Measurements from ENCODE around the gene EIPR1. TPM values are rescaled to one million over a fixed set of nuclear protein-coding genes. Genes with fewer than 3 reads are reported as not detected.
A peak's percentile ranks its signal among the peaks of the same experiment; 100 is the strongest.
"Not testable (repeated sequence)": the region's sequence is repeated elsewhere in the genome, so short reads cannot be mapped to it uniquely, and the experiment has no call there.

EIPR1 gene
- total RNA-seq, 1 donor from 2014 or later = 27.8 TPM

GRCh38 chr2:3199627-3200345 is 177.8 kb downstream of the EIPR1 start:
- Histone ChIP-seq H3K9ac (ENCODE audit: low read length) (no peak overlapping the region), H3K9me3 (ENCODE audit: insufficient read depth, low read depth, low read length) (no peaks in the 10 kb centered on the region), H2AFZ (ENCODE audit: low read depth, low read length) (no peak overlapping the region), H3K27ac (ENCODE audit: low read depth, low read length) (no peak overlapping the region), H4K20me1 (ENCODE audit: insufficient read depth, low read length) (peaks cover 11% of the 10 kb centered on the region), H3K27me3 (ENCODE audit: insufficient read depth, low read length) (no peaks in the 10 kb centered on the region), H3K4me3 (ENCODE audit: insufficient read depth, low read depth, low read length) (no peak overlapping the region), H3K79me2 (ENCODE audit: insufficient read depth, low read length) (no peaks in the 10 kb centered on the region), H3K4me1 (ENCODE audit: insufficient read depth, low read length) (peaks cover 7% of the 10 kb centered on the region), H3K4me2 (ENCODE audit: low read length) (peak overlapping the region; percentile 54), H3K36me3 (ENCODE audit: insufficient read depth, low read length) (peaks cover 3% of the 10 kb centered on the region)
- Mint-ChIP-seq H3K27ac (ENCODE audit: unreplicated experiment) (no peak overlapping the region), H3K9me3 (ENCODE audit: unreplicated experiment) (no peaks in the 10 kb centered on the region), H3K27me3 (ENCODE audit: low read depth, unreplicated experiment) (no peaks in the 10 kb centered on the region), H3K4me1 (ENCODE audit: low read depth, unreplicated experiment) (no peaks in the 10 kb centered on the region), H3K36me3 (ENCODE audit: low read depth, unreplicated experiment) (peaks cover 4% of the 10 kb centered on the region), H3K4me3 (ENCODE audit: unreplicated experiment) (no peak overlapping the region)
- TF ChIP-seq CTCF (IDR thresholded peaks at IDR 0.05; ENCODE audit: insufficient read depth, low read depth, low read length) (no peak), EZH2 (IDR thresholded peaks at IDR 0.05; ENCODE audit: insufficient read depth, low read length) (no peak)
- DNase-seq (ENCODE audit: low read depth) (no peak), FAIRE-seq (no peak)

DNA sequence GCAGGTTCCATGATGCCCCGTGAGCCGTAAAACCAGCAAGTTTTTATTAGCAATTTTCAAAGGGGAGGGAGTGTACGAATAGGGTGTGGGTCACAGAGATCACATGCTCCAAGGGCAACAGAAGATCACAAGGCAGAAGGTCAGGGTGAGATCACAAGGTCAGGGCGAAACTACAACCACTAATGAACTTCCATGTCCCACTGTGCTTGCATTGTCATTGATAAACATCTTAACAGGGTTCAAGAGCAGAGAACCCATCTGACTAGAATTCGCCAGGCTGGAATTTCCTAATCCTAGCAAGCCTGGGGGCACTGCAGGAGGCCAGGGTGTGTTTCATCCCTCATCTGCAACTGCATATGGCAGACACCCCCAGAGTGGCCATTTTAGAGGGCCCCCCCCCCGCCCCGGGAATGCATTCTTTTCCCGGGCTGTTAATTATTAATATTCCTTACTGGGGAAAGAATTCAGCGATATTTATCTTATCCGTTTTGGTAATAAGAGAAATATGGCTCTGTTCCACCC is 178.9 kb downstream of the EIPR1 start:
- not testable (repeated sequence) for H3K4me1 ChIP-seq (ENCODE audit: insufficient read depth, low read length); H3K36me3 ChIP-seq (ENCODE audit: insufficient read depth, low read length); H3K36me3 Mint-ChIP-seq (ENCODE audit: low read depth, unreplicated experiment); H3K9me3 ChIP-seq (ENCODE audit: insufficient read depth, low read depth, low read length); H3K27ac Mint-ChIP-seq (ENCODE audit: unreplicated experiment); H3K9me3 Mint-ChIP-seq (ENCODE audit: unreplicated experiment); H3K9ac ChIP-seq (ENCODE audit: low read length); H3K4me3 ChIP-seq (ENCODE audit: insufficient read depth, low read depth, low read length); H3K27ac ChIP-seq (ENCODE audit: low read depth, low read length); H3K4me1 Mint-ChIP-seq (ENCODE audit: low read depth, unreplicated experiment); FAIRE-seq; H2AFZ ChIP-seq (ENCODE audit: low read depth, low read length); H3K27me3 ChIP-seq (ENCODE audit: insufficient read depth, low read length); H3K27me3 Mint-ChIP-seq (ENCODE audit: low read depth, unreplicated experiment); H3K4me3 Mint-ChIP-seq (ENCODE audit: unreplicated experiment); H3K4me2 ChIP-seq (ENCODE audit: low read length); DNase-seq (ENCODE audit: low read depth); H3K79me2 ChIP-seq (ENCODE audit: insufficient read depth, low read length)
- peaks cover 11% of the 10 kb centered on the region for H4K20me1 ChIP-seq (ENCODE audit: insufficient read depth, low read length)

DNA sequence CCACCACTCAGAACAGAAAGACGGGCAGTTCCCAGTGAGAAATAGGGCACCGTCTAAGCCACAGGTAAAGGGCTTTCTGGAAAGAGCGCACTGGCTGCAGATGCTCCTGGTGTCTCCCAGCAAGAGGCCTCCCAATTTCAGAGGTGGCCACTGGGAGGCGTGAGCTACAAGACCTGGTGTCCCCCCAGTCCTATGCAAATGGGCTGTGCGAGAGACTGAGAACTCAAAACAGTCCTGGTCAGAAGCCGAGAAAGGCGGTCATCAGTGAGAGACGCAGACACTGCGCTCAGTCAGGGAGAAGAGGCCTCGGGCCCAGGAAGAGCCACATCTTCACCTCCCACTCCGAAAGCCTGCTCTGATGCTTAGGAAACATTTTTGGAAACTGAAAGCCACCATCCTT is 179.5 kb downstream of the EIPR1 start:
- no peak overlapping the region for H3K4me3 Mint-ChIP-seq (ENCODE audit: unreplicated experiment)
- Histone ChIP-seq H3K27ac (ENCODE audit: low read depth, low read length) (no peak overlapping the region), H3K9me3 (ENCODE audit: insufficient read depth, low read depth, low read length) (no peaks in the 10 kb centered on the region), H4K20me1 (ENCODE audit: insufficient read depth, low read length) (peaks cover 11% of the 10 kb centered on the region), H3K36me3 (ENCODE audit: insufficient read depth, low read length) (peaks cover 6% of the 10 kb centered on the region), H3K4me3 (ENCODE audit: insufficient read depth, low read depth, low read length) (no peak overlapping the region), H3K27me3 (ENCODE audit: insufficient read depth, low read length) (no peaks in the 10 kb centered on the region), H3K4me2 (ENCODE audit: low read length) (no peak overlapping the region), H3K4me1 (ENCODE audit: insufficient read depth, low read length) (peaks cover 7% of the 10 kb centered on the region), H2AFZ (ENCODE audit: low read depth, low read length) (no peak overlapping the region), H3K79me2 (ENCODE audit: insufficient read depth, low read length) (no peaks in the 10 kb centered on the region), H3K9ac (ENCODE audit: low read length) (no peak overlapping the region)
- DNase-seq (ENCODE audit: low read depth) = no peak
- no peaks in the 10 kb centered on the region for H3K27me3 Mint-ChIP-seq (ENCODE audit: low read depth, unreplicated experiment)
- H3K4me1 Mint-ChIP-seq (ENCODE audit: low read depth, unreplicated experiment) = no peaks in the 10 kb centered on the region
- peaks cover 4% of the 10 kb centered on the region for H3K36me3 Mint-ChIP-seq (ENCODE audit: low read depth, unreplicated experiment)
- no peak overlapping the region for H3K27ac Mint-ChIP-seq (ENCODE audit: unreplicated experiment)
- peak; percentile 20 for TF ChIP-seq CTCF (IDR thresholded peaks at IDR 0.05; ENCODE audit: insufficient read depth, low read depth, low read length)
- TF ChIP-seq EZH2 (IDR thresholded peaks at IDR 0.05; ENCODE audit: insufficient read depth, low read length) = no peak
- no peak for FAIRE-seq
- H3K9me3 Mint-ChIP-seq (ENCODE audit: unreplicated experiment) = no peaks in the 10 kb centered on the region
